HAP-1 (cell line): ENCODE data around the gene LCN9.

Source experiments
- DNase-seq, 2 experiments: peaks; one replicate each; pipeline ENCODE4 v3.0.0-alpha.2; 2016 to 2020; ENCODE audit warnings: low spot score in 2 of 2
- H3K27me3 ChIP-seq: fragments of 250-450 bp; sonication (Bioruptor Pico); 2 replicates; pipeline ENCODE4 v1.5.1; 2020; ENCODE audit warnings: low read depth, mild to moderate bottlenecking, moderate library complexity
- H3K36me3 ChIP-seq: fragments of 250-450 bp; sonication (Bioruptor Pico); replicated peaks from 2 replicates; pipeline ENCODE4 v1.5.1; 2020; ENCODE audit warnings: mild to moderate bottlenecking
- H3K4me1 ChIP-seq: fragments of 250-450 bp; sonication (Bioruptor Pico); 2 replicates; pipeline ENCODE4 v1.5.1; 2020; ENCODE audit warnings: mild to moderate bottlenecking
- H3K4me3 ChIP-seq: fragments of 250-450 bp; sonication (Bioruptor Pico); 2 replicates; pipeline ENCODE4 v1.5.1; 2020; ENCODE audit warnings: mild to moderate bottlenecking, moderate library complexity
- H3K9me3 ChIP-seq: fragments of 250-450 bp; sonication (Bioruptor Pico); 2 replicates; pipeline ENCODE4 v1.5.1; 2020; ENCODE audit warnings: mild to moderate bottlenecking, moderate library complexity
- in situ Hi-C: fragments of 300-500 bp; cut with MboI; formaldehyde crosslinking; loops from 3 replicates; pipeline ENCODE4 v1.14.3; 2020; ENCODE audit warnings: low sequenced_read_pairs, inconsistent platforms, mixed read lengths

Gene LCN9

GRCh38 chr9:135701067-135701958 lies 38.2 kb downstream of the LCN9 start:
- H3K9me3 ChIP-seq, result no peaks in the 10 kb centered on the region
- H3K36me3 ChIP-seq, result no peaks in the 10 kb centered on the region
- DNase-seq, result no peak
- in situ Hi-C loops, result no loop called here
- H3K4me3 ChIP-seq, result peak overlapping the region; percentile 19
- peaks cover 2% of the 10 kb centered on the region; the same call in 1 of the 2 replicates for H3K27me3 ChIP-seq
- H3K4me1 ChIP-seq, result no peaks in the 10 kb centered on the region

DNA sequence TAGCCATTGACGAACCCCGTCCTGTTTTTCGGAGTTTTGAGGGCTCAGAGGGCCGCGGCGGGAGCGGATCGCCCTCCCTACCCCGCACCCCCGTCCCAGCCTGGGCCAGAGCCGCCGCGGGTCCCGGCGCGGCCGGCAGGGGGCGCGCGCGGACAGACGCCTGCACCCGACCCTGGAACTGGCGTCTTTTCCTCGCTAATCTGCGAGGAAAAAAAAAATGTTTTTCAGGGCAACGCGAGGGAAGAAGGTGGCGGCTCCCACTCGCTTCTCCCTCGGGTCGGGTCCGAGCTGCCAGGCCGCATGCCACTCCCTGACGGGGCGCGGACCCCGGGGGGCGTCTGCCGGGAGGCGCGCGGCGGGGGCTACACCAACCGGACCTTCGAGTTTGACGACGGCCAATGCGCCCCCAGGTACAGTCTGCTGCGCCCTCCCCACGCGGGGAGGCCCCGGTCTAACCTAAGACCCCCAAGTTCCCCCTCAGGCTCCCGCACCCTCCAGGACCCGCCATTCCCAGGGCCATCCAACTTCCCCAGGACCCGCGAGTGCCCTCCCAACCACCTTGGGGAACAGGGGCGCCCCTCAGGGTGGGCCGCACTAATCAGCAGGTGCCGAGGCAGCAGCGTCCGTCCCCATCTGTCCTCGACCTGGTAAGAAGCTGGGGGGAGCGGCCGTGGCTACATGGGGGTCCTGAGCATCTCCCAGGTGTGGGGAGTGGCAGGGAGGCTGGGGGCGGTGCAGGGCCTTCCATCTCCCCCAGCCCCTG lies 39.0 kb downstream of the LCN9 start, which contains the start of gene KCNT1:
Gene KCNT1, plus strand, starts transcription at position 227 of the 763 bp plus-strand sequence. Its CDS starts 74 bp downstream, at position 301.
- DNase-seq, result peak; percentile 54 to 76
- Histone ChIP-seq H3K4me3 (peak within 1 kb of the TSS; percentile 19), H3K27me3 (peaks cover 2% of the 10 kb centered on the region; the same call in 1 of the 2 replicates), H3K36me3 (no peaks in the 10 kb centered on the region), H3K9me3 (no peaks in the 10 kb centered on the region), H3K4me1 (no peaks in the 10 kb centered on the region)
- in situ Hi-C loops, result no loop called here

- Histone ChIP-seq H3K9me3 (no peaks in the 10 kb centered on the region), H3K36me3 (no peaks in the 10 kb centered on the region), H3K27me3 (peaks cover 2% of the 10 kb centered on the region; the same call in 1 of the 2 replicates), H3K4me3 (no peak overlapping the region), H3K4me1 (no peaks in the 10 kb centered on the region)
- in situ Hi-C loops, result no loop called here
- DNase-seq, result no peak
These were observed 40.6 kb downstream of the LCN9 start for GRCh38 chr9:135703726-135704125.

DNA sequence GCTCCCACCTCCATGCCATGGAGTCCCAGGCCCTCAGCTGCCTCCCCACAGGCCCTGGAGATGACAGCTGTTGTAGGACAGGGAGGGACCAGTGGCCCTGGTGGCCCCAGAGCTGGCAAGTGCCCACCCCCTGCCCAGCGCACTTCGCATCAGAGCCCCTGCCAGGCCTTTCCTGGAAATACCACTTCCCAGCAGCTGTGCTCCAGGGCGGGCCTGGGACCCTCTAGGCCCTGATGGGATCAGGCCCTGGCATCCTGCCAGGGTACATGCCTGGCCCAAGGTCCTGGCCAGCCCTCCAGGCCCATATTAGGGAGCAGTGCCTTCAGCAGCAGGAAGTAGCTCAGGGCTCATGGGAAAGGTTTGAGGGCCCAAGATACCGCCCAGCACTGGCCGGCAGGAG lies 41.4 kb downstream of the LCN9 start:
- Histone ChIP-seq H3K4me1 (no peaks in the 10 kb centered on the region), H3K9me3 (no peaks in the 10 kb centered on the region), H3K36me3 (no peaks in the 10 kb centered on the region), H3K27me3 (peaks cover 2% of the 10 kb centered on the region; the same call in 1 of the 2 replicates), H3K4me3 (no peak overlapping the region)
- no peak for DNase-seq
- in situ Hi-C loops, result no loop called here

GRCh38 chr9:135705376-135705775 lies 42.3 kb downstream of the LCN9 start:
- Histone ChIP-seq H3K36me3 (no peaks in the 10 kb centered on the region), H3K9me3 (no peaks in the 10 kb centered on the region), H3K4me1 (no peaks in the 10 kb centered on the region), H3K27me3 (peaks cover 5% of the 10 kb centered on the region), H3K4me3 (no peak overlapping the region)
- in situ Hi-C loops, result no loop called here
- no peak for DNase-seq

DNA sequence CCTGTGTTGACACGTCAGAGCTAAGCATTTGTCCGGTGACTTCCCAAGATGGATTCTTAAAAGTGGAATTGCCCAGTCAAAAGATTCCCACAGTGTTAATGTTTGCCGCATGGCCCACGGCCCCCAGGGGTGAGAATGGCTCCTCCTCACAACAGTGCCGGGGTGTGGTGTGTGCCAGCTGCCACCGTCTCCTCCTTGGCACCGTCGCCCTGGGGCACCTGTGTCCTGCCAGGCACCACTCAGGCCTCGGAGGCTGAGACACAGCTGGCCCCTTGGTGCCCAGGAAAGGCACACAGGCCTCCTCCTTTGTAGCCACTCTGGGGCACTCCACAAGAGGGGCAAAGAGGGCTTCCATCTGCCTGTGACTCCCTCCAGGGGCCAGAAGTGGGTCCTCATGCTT lies 43.2 kb downstream of the LCN9 start:
- Histone ChIP-seq H3K27me3 (peaks cover 6% of the 10 kb centered on the region), H3K36me3 (no peaks in the 10 kb centered on the region), H3K9me3 (no peaks in the 10 kb centered on the region), H3K4me1 (no peaks in the 10 kb centered on the region), H3K4me3 (no peak overlapping the region)
- in situ Hi-C loops, result no loop called here
- no peak for DNase-seq

DNA sequence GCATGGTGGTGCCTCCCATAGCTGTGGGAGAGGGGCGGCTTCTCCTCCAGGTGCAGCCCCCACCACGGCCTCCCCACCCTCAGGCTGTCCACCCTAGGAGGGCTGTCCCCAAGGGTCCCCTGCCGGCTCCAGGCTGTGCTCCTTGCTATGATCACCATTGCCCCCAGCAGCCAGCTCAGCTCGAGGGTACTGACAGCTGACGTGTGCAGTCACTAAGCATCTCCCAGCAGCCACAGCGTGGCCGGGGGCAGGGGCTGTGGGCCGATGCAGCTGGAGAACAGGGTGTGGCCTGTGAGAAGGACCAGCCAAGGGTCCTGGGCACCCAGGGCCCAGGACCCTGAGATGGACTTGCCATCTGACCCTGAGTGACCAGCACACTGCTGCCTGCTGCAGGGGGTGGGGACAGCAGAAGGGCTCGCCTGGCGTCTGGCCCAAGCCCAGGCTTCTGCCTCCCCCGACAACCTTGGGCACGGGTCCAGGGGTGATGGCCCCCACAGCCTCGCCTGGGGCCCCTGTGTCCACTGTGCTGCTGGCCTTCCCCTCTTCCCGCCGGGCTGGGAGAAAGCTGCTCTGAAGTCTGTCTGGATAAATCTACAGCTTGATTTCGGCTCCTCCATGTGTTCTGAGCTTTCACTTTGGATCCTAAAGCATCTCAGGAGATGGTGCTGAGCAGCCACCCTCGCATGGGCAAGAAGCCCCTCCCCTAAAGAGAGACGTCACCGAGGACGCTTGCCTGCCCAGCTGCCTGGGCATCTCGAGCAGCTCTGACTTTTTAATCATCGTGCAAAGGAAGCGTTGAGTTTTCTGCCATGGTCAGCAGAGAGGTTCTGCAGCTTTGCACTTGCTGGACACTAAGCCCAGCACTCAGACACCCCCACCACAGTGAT lies 44.4 kb downstream of the LCN9 start:
- no peak for DNase-seq
- H3K4me3 ChIP-seq, result no peak overlapping the region
- H3K27me3 ChIP-seq, result peaks cover 8% of the 10 kb centered on the region; the same call in 1 of the 2 replicates
- H3K36me3 ChIP-seq, result no peaks in the 10 kb centered on the region
- H3K9me3 ChIP-seq, result no peaks in the 10 kb centered on the region
- in situ Hi-C loops, result no loop called here
- no peaks in the 10 kb centered on the region for H3K4me1 ChIP-seq

- DNase-seq, result no peak
- H3K4me3 ChIP-seq, result no peak overlapping the region
- no peaks in the 10 kb centered on the region for H3K9me3 ChIP-seq
- H3K4me1 ChIP-seq, result no peaks in the 10 kb centered on the region
- no peaks in the 10 kb centered on the region for H3K36me3 ChIP-seq
- in situ Hi-C loops, result no loop called here
- H3K27me3 ChIP-seq, result peaks cover 14% of the 10 kb centered on the region; the same call in 1 of the 2 replicates
These were observed 45.1 kb downstream of the LCN9 start for GRCh38 chr9:135708164-135708563.

GRCh38 chr9:135711391-135711790 lies 48.3 kb downstream of the LCN9 start:
- in situ Hi-C loops, result no loop called here
- peaks cover 28% of the 10 kb centered on the region for H3K27me3 ChIP-seq
- DNase-seq, result no peak

DNA sequence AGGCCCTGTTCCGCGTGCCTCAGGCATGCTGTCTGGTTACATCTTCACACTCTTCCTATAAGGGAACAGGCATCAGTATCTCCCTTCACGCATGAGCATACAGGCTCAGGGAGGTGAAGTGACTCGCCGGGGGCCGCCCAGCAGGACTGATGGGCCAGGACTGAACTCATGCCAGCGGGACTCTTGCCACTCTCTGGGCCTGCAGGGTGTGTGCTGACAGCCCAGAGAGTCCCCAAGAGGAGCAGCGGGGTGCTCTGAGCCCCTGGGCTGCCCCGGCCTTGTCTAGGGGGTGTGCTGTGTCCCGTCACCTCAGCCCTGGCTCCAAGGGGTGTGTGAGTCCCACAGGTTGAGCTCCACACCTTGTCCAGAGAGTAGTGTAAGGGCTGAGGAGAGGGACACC lies 48.8 kb downstream of the LCN9 start:
- no peak for DNase-seq
- Histone ChIP-seq H3K4me3 (no peak overlapping the region), H3K36me3 (no peaks in the 10 kb centered on the region), H3K4me1 (no peaks in the 10 kb centered on the region), H3K9me3 (no peaks in the 10 kb centered on the region), H3K27me3 (peaks cover 28% of the 10 kb centered on the region)
- in situ Hi-C loops, result no loop called here

More at GRCh38 chr9:135711391-135711790, 48.3 kb downstream of the LCN9 start:
- no peaks in the 10 kb centered on the region for H3K4me1 ChIP-seq
- no peak overlapping the region for H3K4me3 ChIP-seq
- no peaks in the 10 kb centered on the region for H3K9me3 ChIP-seq
- H3K36me3 ChIP-seq, result no peaks in the 10 kb centered on the region

- Histone ChIP-seq H3K4me1 (no peaks in the 10 kb centered on the region), H3K36me3 (no peaks in the 10 kb centered on the region), H3K27me3 (peaks cover 28% of the 10 kb centered on the region), H3K9me3 (no peaks in the 10 kb centered on the region), H3K4me3 (no peak overlapping the region)
- no peak for DNase-seq
- in situ Hi-C loops, result no loop called here
These were observed 49.6 kb downstream of the LCN9 start for GRCh38 chr9:135712613-135713295.

GRCh38 chr9:135714242-135715055 lies 51.3 kb downstream of the LCN9 start:
- Histone ChIP-seq H3K36me3 (no peaks in the 10 kb centered on the region), H3K4me3 (no peak overlapping the region), H3K27me3 (peaks cover 35% of the 10 kb centered on the region), H3K4me1 (no peaks in the 10 kb centered on the region), H3K9me3 (no peaks in the 10 kb centered on the region)
- peak in 1 of 2 experiments; percentile 26 for DNase-seq
- in situ Hi-C loops, result no loop called here
